Measurements from ENCODE around the gene DACT1.

GRCh38 chr14:58666737-58667136 lies 29.0 kb downstream of the DACT1 start:
- TF ChIP-seq CTCF (IDR thresholded peaks at IDR 0.05) (no peak), POLR2A (IDR thresholded peaks at IDR 0.05) (no peak)

Data from thyroid gland (tissue), 4 donors.